Kidney epithelial cell (primary cell): ENCODE results near the gene SPIRE2. TPM values are rescaled to one million over a fixed set of nuclear protein-coding genes. Genes with fewer than 3 reads are reported as not detected.
"Not testable (repeated sequence)": the region's sequence is repeated elsewhere in the genome, so short reads cannot be mapped to it uniquely, and the experiment has no call there.

ENCODE experiments used
- DNase-seq: peaks from one replicate; pipeline ENCODE4 v3.0.0-alpha.2; 2010; ENCODE audit warnings: low read depth
- H3K27me3 ChIP-seq: 2 replicates; pipeline ENCODE4 v1.6.0; 2011; ENCODE audit warnings: low read length; ENCODE audit not compliant: control insufficient read depth, insufficient read depth
- H3K36me3 ChIP-seq: 2 replicates; pipeline ENCODE4 v1.5.1; 2011; ENCODE audit warnings: low read length; ENCODE audit not compliant: control insufficient read depth, insufficient read depth
- H3K4me3 ChIP-seq: 2 replicates; pipeline ENCODE4 v1.5.1; 2011; ENCODE audit warnings: low read depth, mild to moderate bottlenecking, control low read depth, low read length
- total RNA-seq: library from RNA; depleted of rRNA; stranded (reverse); fragments of >200 nt; gene quantifications from 2 replicates; pipeline ENCODE4 v1.2.3, GENCODE V29; 2015
- TF ChIP-seq, protein P1 (sequence below): IDR thresholded peaks from 2 replicates; pipeline ENCODE4 v1.5.1; 2011; ENCODE audit warnings: mild to moderate bottlenecking, moderate library complexity, low read length, control low read depth, inconsistent platforms; ENCODE audit not compliant: insufficient read depth, poor library complexity, severe bottlenecking

The SPIRE2 gene
- total RNA-seq, 1 donor from 2014 or later: 1.4 TPM

DNA sequence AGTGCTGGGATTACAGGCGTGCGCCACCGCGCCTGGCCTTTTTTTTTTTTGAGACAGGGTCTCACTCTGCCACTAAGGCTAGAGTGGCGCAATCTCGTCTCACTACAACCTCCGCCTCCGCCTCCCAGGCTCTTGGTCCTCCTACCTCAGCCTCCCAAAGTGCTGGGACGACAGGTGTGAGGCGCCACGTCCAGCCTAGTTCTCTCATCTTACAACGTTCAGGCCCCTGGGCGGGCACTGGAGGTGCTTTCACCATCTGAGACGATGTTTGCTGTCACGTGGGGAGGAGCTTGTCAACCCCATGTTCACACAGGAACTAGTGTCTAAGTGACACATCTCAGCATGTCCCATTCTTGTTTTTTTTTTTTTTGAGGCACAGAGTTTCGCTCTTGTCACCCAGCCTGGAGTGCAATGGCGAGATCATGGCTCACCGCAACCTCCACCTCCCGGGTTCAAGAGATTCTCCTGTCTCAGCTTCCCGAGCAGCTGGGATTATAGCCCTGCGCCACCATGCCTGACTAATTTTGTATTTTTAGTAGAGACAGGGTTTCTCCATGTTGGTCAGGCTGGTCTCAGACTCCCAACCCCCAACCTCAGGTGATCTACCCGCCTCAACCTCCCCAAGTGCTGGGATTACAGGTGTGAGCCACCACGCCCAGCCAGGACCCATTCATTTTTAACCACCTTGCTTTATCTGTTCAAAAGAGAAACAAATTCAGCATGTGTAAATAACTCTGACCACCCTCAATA lies 6.7 kb upstream of the SPIRE2 start:
- TF ChIP-seq, protein P1, sequence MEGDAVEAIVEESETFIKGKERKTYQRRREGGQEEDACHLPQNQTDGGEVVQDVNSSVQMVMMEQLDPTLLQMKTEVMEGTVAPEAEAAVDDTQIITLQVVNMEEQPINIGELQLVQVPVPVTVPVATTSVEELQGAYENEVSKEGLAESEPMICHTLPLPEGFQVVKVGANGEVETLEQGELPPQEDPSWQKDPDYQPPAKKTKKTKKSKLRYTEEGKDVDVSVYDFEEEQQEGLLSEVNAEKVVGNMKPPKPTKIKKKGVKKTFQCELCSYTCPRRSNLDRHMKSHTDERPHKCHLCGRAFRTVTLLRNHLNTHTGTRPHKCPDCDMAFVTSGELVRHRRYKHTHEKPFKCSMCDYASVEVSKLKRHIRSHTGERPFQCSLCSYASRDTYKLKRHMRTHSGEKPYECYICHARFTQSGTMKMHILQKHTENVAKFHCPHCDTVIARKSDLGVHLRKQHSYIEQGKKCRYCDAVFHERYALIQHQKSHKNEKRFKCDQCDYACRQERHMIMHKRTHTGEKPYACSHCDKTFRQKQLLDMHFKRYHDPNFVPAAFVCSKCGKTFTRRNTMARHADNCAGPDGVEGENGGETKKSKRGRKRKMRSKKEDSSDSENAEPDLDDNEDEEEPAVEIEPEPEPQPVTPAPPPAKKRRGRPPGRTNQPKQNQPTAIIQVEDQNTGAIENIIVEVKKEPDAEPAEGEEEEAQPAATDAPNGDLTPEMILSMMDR: no peak
- H3K36me3 ChIP-seq: no peaks in the 10 kb centered on the region
- DNase-seq: no peak
- H3K27me3 ChIP-seq: no peaks in the 10 kb centered on the region
- no peak overlapping the region for H3K4me3 ChIP-seq

DNA sequence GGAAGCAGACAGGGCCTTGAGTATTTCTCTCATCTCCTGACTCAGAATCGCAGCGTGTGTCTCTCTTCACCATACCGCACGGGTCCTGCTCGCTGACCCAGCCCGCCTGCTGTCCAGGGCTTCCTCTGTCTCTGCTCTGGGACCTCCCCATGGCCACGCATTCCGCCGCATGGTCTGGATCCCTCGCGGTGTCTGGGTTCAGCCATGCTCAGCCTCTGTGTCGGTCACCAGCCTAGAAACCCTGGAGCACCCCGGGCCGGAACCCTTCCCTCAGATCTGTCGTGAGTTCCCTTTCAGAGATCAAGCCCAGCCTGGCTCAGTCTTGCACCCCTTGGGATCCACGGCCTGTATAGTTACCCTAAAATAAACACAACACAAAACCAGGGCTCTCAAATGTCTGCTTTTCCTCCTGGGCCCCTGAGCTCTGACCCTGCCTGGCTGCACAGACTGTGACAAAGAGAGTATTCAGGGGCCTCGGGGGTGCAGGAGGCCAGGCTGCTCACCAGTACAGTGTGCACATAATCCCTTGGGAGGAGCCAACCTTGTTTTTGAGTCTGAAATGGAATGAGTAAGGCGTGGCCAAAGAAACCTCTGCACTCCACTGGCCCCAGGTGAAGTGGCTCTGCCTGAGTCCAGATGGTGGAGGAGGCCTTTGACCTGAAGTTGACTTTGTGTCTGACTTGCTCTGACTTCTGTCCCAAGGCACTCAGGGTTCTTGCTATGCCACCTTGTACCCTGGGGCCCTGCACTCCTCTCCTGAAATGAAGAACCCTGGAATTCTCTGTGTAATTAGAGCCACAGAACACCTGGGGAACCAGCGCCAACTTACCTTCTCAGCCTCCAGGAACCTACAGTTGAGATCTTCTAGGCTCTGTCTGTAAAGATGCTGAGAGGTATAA lies 5.8 kb upstream of the SPIRE2 start:
- TF ChIP-seq, protein P1: no peak
- DNase-seq: no peak
- H3K4me3 ChIP-seq: no peak overlapping the region

DNA sequence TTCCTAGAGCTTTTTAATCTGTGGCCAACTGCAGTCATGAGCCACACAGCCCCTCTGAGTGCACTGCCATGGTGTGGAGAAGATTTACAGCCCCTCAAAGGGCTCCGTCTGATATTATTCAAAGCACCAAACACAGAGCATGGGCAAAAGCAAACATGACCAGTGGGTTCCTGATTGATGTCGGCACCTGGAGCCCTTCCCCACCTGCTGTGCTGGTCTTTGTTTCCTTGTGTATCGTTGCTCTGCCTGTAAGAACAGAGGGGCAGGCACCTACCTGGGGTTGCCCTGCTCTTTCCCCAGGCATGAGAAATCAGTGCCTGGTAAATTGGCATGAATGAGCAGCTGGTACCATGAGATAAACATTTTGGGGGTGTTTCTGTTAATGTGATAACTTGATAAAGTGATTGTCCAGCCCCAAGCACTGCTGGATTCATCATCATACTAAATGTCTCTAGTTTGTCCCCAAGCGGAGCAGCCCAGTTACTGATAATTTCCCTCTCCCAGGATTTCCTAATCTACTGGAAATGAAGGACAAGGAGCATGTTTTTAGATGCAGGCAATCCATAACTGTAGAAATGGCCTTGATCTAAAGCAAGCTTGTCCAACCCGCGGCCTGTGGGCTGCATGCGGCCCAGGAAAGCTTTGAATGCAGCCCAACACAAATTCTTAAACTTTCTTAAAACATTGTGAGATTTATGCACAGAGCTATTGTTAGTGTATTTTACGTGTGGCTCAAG lies 5.0 kb upstream of the SPIRE2 start:
- no peak overlapping the region for H3K4me3 ChIP-seq
- no peaks in the 10 kb centered on the region for H3K27me3 ChIP-seq
- H3K36me3 ChIP-seq: no peaks in the 10 kb centered on the region
- no peak for DNase-seq
- TF ChIP-seq, protein P1: no peak

More for the DNA sequence above, 5.8 kb upstream of the SPIRE2 start:
- Histone ChIP-seq H3K27me3 (no peaks in the 10 kb centered on the region), H3K36me3 (no peaks in the 10 kb centered on the region)

DNA sequence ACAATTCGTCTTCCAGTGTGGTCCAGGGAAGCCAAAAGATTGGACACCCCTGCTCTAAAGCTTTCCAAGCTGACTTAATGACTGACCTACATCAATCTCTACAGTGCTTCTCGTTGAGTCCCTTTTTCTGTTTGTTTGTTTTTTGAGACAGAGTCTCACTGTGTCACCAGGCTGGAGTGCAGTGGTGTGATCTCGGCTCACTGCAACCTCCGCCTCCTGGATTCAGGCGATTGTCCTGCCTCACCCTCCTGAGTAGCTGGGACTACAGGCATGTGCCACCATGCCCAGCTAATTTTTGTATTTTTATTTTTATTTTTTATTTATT lies 4.5 kb upstream of the SPIRE2 start:
- DNase-seq, H3K27me3 ChIP-seq, H3K36me3 ChIP-seq, H3K4me3 ChIP-seq: not testable (repeated sequence)

DNA sequence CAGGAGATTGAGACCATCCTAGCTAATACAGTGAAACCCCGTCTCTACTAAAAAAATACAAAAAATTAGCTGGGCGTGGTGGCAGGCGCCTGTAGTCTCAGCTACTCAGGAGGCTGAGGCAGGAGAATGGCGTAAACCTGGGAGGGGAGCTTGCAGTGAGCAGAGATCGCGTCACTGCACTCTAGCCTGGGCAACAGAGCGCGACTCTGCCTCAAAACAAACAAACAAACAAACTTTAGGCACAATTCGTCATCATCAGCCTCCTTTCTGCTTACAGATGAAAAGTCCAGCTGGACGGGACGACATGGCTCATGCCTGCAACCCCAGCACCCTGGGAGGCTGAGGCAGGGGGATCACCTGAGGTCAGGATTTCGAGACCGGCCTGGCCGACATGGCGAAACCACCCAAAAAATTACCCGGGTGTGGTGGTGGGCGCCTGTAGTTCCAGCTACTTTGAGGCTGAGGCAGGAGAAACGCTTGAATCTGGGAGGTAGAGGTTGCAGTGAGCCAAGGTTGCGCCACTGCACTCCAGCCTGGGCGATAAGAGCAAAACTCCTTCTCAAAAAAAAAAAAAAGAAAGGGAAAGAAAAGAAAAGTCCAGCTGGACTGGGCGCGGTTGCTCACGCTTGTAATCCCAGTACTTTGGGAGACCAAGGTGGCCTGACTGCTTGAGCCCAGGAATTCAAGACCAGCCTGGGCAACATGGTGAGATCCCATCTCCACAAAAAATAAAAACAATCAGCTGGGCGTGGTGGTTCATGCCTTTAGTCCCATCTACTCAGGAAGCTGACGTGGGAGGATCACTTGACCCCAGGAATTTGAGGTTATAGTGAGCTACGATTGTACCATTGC lies 1.5 kb upstream of the SPIRE2 start:
- no peak for DNase-seq
- H3K36me3 ChIP-seq: no peaks in the 10 kb centered on the region
- no peak overlapping the region for H3K4me3 ChIP-seq
- H3K27me3 ChIP-seq: no peaks in the 10 kb centered on the region
- TF ChIP-seq, protein P1: no peak
